22Rv1 (cell line): Measurements from ENCODE around the gene SLC1A5.

Source experiments
- H3K27ac ChIP-seq: fragments of 450-650 bp; 2 replicates; pipeline ENCODE4 v1.5.1; 2017
- ZFX ChIP-seq: fragments of 450-650 bp; IDR thresholded peaks from 2 replicates; pipeline ENCODE4 v1.6.1; 2017; ENCODE audit warnings: antibody characterized with exemption, borderline replicate concordance
- TF ChIP-seq, protein P1 (sequence below): fragments of 450-650 bp; IDR thresholded peaks from 2 replicates; pipeline ENCODE4 v1.5.1; 2017; ENCODE audit warnings: mild to moderate bottlenecking

SLC1A5 gene

DNA sequence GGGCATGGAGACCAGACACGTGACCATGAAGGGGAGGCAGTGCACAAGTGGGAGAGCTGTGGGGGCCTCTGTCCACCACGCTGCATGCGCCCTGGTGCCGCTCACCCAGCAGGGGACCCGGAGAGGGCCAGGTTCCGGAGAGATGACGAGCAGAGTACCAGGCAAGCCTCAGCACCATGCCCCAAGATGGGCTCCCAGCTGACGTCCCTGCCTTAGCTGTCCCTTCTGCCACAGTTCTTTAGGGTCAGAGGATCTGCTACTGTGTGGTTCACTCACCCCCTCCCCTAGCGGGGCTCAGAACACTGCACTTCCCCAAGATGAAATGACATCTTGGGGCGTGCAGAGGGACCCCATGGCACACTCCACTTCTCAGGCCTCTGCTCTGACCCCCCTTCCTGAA lies 61.8 kb downstream of the SLC1A5 start:
- TF ChIP-seq, protein P1, sequence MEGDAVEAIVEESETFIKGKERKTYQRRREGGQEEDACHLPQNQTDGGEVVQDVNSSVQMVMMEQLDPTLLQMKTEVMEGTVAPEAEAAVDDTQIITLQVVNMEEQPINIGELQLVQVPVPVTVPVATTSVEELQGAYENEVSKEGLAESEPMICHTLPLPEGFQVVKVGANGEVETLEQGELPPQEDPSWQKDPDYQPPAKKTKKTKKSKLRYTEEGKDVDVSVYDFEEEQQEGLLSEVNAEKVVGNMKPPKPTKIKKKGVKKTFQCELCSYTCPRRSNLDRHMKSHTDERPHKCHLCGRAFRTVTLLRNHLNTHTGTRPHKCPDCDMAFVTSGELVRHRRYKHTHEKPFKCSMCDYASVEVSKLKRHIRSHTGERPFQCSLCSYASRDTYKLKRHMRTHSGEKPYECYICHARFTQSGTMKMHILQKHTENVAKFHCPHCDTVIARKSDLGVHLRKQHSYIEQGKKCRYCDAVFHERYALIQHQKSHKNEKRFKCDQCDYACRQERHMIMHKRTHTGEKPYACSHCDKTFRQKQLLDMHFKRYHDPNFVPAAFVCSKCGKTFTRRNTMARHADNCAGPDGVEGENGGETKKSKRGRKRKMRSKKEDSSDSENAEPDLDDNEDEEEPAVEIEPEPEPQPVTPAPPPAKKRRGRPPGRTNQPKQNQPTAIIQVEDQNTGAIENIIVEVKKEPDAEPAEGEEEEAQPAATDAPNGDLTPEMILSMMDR = no peak
- TF ChIP-seq ZFX = no peak
- H3K27ac ChIP-seq = no peak overlapping the region

DNA sequence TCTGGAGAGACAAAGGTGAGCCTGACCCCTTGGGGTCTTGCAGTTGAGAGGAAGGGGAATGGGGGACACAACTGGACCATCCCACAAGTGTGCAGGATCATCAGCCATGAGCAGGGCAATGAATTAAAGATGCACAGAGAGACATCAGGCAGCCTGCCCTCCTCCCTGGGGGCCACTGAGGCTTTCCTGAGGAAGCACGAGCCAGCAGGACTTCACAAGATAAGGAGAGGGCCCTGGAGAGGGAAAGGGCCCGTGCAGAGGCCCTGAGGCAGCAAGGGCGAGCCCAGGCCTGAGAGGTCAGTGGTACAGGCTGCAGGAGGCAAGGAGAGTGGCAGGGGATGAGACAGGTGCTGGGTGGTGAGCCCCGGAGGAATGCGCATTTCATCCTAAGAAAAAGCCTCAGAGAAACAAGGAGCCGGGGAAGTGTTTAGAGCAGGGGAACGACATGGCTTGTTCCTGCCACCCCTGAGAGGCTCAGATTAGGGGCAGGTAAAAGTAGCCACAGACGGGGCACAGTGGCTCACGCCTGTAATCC lies 62.5 kb downstream of the SLC1A5 start:
- no peak for TF ChIP-seq ZFX
- TF ChIP-seq, protein P1 = no peak
- no peak overlapping the region for H3K27ac ChIP-seq

DNA sequence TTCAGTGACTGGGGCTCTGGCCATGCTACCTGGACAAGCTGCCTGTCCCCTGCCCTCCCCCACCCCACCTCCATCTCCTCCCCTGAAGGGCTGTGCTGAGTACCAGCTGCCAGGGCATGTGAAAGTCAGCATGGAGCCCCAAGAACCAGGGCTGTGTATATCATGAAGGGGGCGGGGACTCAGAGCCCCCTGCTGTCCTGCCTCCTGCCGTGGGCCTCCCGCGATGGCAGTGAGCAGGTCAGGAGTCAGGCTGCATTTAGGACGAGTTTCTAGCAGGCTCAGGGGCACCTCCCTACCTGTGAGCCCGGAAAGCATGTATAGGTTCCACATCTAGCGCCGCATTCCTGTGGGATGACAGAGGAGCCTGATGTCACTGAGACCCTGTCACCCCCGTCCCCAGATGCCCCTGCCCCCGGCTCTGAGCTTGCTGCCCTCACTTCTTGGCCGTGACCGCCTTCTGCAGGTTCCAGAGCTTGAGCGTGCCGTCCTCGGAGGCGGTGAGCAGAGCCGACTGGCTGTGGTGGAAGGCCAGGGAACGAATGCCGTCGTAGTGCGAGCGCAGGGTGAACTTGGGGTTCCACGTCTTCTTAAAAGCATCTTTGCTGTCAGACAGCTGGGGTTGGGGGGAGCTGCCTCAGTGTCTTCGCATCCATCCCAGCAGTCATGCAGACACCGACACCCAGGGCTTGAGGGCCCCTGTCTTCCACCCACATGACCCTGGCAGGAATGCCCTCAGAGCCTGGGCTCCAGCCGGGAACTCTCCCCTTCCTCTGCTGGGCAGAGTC lies 63.2 kb downstream of the SLC1A5 start:
- H3K27ac ChIP-seq = no peak overlapping the region
- no peak for TF ChIP-seq ZFX
- TF ChIP-seq, protein P1 = no peak
